ENCODE results near the gene NAT16. TPM values are rescaled to one million over a fixed set of nuclear protein-coding genes. Genes with fewer than 3 reads are reported as not detected.
A peak's percentile ranks its signal among the peaks of the same experiment; 100 is the strongest.

NAT16 gene
- total and polyA plus RNA-seq, 10 of the 15 experiments (the other 5 are each of a cell fraction or from before 2014, with no cell fraction given): not detected

DNA sequence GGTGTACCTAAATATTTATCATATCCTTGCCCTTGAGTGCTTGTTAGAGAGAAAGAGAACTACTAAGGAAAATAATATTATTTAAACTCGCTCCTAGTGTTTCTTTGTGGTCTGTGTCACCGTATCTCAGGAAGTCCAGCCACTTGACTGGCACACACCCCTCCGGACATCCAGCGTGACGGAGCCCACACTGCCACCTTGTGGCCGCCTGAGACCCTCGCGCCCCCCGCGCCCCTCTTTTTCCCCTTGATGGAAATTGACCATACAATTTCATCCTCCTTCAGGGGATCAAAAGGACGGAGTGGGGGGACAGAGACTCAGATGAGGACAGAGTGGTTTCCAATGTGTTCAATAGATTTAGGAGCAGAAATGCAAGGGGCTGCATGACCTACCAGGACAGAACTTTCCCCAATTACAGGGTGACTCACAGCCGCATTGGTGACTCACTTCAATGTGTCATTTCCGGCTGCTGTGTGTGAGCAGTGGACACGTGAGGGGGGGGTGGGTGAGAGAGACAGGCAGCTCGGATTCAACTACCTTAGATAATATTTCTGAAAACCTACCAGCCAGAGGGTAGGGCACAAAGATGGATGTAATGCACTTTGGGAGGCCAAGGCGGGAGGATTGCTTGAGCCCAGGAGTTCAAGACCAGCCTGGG, 41.8 kb downstream of the NAT16 start (continued):
- no peak for TF ChIP-seq SUPT20H (IDR thresholded peaks at IDR 0.05; ENCODE audit: borderline replicate concordance, control insufficient read depth, low read depth, low read length)
- TF ChIP-seq ZBED1 (IDR thresholded peaks at IDR 0.05; ENCODE audit: borderline replicate concordance): no peak
- TF ChIP-seq CBX3 (IDR thresholded peaks at IDR 0.05; ENCODE audit: borderline replicate concordance, low read depth): no peak
- peak; percentile 30; the same call in 1 of the 2 replicates for TF ChIP-seq RB1 (IDR thresholded peaks at IDR 0.05; ENCODE audit: borderline replicate concordance)
- TF ChIP-seq CBFB (IDR thresholded peaks at IDR 0.05; ENCODE audit: low read depth): 0 out of 2 replicates have a peak, but pooled peaks have one; percentile 36
- no peak for TF ChIP-seq RFX5 (IDR thresholded peaks at IDR 0.05; ENCODE audit: low read depth, low read length)
- no peak for TF ChIP-seq HDAC2 (IDR thresholded peaks at IDR 0.05)
- peak; percentile 78; the same call in 1 of the 2 replicates for TF ChIP-seq JUND (IDR thresholded peaks at IDR 0.05; ENCODE audit: low read depth, low read length)
- no peak for TF ChIP-seq CHD1 (IDR thresholded peaks at IDR 0.05; ENCODE audit: low read depth, low read length)
- no peak for TF ChIP-seq HCFC1 (IDR thresholded peaks at IDR 0.05; ENCODE audit: low read length)
- TF ChIP-seq SUZ12 (IDR thresholded peaks at IDR 0.05; ENCODE audit: unreplicated experiment): no peak
- TF ChIP-seq LARP7 (IDR thresholded peaks at IDR 0.05): no peak
- TF ChIP-seq ZBTB11 (CRISPR knock-in tag; IDR thresholded peaks at IDR 0.05): no peak
- TF ChIP-seq POLR2AphosphoS2 (IDR thresholded peaks at IDR 0.05; ENCODE audit: low read depth, low read length): no peak
- TF ChIP-seq SMAD5 (IDR thresholded peaks at IDR 0.05; ENCODE audit: low read depth): no peak
- peak; percentile 60 for TF ChIP-seq ATF2 (IDR thresholded peaks at IDR 0.05; ENCODE audit: low read length)
- TF ChIP-seq HSF1 (IDR thresholded peaks at IDR 0.05; ENCODE audit: low read depth, low read length): no peak
- TF ChIP-seq MEF2B (IDR thresholded peaks at IDR 0.05; ENCODE audit: partially characterized antibody, poor library complexity, severe bottlenecking): peak; percentile 85
- TF ChIP-seq NFIC (IDR thresholded peaks at IDR 0.05; ENCODE audit: low read depth, low read length): 0 out of 2 replicates have a peak, but pooled peaks have one; percentile 44
- no peak for TF ChIP-seq TAF1 (IDR thresholded peaks at IDR 0.05; ENCODE audit: borderline replicate concordance, low read depth, low read length)
- TF ChIP-seq, protein P1, sequence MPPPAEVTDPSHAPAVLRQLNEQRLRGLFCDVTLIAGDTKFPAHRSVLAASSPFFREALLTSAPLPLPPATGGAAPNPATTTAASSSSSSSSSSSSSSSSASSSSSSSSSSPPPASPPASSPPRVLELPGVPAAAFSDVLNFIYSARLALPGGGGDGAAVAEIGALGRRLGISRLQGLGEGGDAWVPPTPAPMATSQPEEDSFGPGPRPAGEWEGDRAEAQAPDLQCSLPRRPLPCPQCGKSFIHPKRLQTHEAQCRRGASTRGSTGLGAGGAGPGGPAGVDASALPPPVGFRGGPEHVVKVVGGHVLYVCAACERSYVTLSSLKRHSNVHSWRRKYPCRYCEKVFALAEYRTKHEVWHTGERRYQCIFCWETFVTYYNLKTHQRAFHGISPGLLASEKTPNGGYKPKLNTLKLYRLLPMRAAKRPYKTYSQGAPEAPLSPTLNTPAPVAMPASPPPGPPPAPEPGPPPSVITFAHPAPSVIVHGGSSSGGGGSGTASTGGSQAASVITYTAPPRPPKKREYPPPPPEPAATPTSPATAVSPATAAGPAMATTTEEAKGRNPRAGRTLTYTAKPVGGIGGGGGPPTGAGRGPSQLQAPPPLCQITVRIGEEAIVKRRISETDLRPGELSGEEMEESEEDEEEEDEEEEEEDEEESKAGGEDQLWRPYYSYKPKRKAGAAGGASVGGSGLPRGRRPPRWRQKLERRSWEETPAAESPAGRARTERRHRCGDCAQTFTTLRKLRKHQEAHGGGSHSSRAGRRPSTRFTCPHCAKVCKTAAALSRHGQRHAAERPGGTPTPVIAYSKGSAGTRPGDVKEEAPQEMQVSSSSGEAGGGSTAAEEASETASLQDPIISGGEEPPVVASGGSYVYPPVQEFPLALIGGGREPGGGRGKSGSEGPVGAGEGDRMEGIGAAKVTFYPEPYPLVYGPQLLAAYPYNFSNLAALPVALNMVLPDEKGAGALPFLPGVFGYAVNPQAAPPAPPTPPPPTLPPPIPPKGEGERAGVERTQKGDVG (CRISPR knock-in tag; IDR thresholded peaks at IDR 0.05): no peak
- TF ChIP-seq SP1 (IDR thresholded peaks at IDR 0.05; ENCODE audit: low read depth, low read length): peak; percentile 53
- no peak for TF ChIP-seq KLF5 (IDR thresholded peaks at IDR 0.05; ENCODE audit: partially characterized antibody)

All from GM12878 (cell line).